Uterus (tissue), 2 donors: Measurements from ENCODE around the gene MSRB3.

Experiments
- CTCF ChIP-seq, 4 experiments: fragments of 200-600 bp in 2 of 4; fragments of 450-650 bp in 2 of 4; sonication (generic) in 2 of 4; IDR thresholded peaks; one replicate each; pipeline ENCODE4 v1.5.1; 2016 to 2019; ENCODE audit warnings: antibody characterized with exemption in 4 of 4, mild to moderate bottlenecking in 2 of 4, moderate library complexity in 1 of 4
- POLR2A ChIP-seq, 2 donors: fragments of 450-650 bp; IDR thresholded peaks; one replicate each; pipeline ENCODE4 v1.6.1; 2016; ENCODE audit warnings: antibody characterized with exemption in 2 of 2, mild to moderate bottlenecking in 1 of 2, moderate library complexity in 1 of 2

GRCh38 chr12:65496617-65497016, 218.1 kb downstream of the MSRB3 start:
- TF ChIP-seq POLR2A (IDR thresholded peaks at IDR 0.05) (no peak), CTCF (IDR thresholded peaks at IDR 0.05) (no peak)
